GM18505 (cell line): ENCODE data around the gene ZSWIM8.

ENCODE experiments used
- ATAC-seq: cut with Tn5 transposase; IDR thresholded peaks from one replicate; pipeline ENCODE4 v1.9.1; 2021; ENCODE audit not compliant: unreplicated experiment
- POLR2A ChIP-seq: IDR thresholded peaks from 4 replicates; pipeline ENCODE4 v1.6.1; 2011; ENCODE audit warnings: borderline replicate concordance; ENCODE audit not compliant: insufficient read depth, insufficient read length; ENCODE audit errors: extremely low read depth

Gene ZSWIM8

GRCh38 chr10:73808021-73808815 lies 22.8 kb downstream of the ZSWIM8 start:
- no peak for TF ChIP-seq POLR2A
- no peak for ATAC-seq

GRCh38 chr10:73809061-73809818 lies 23.8 kb downstream of the ZSWIM8 start:
- TF ChIP-seq POLR2A = no peak
- no peak for ATAC-seq

GRCh38 chr10:73810358-73810734 lies 24.9 kb downstream of the ZSWIM8 start:
- ATAC-seq = no peak

DNA sequence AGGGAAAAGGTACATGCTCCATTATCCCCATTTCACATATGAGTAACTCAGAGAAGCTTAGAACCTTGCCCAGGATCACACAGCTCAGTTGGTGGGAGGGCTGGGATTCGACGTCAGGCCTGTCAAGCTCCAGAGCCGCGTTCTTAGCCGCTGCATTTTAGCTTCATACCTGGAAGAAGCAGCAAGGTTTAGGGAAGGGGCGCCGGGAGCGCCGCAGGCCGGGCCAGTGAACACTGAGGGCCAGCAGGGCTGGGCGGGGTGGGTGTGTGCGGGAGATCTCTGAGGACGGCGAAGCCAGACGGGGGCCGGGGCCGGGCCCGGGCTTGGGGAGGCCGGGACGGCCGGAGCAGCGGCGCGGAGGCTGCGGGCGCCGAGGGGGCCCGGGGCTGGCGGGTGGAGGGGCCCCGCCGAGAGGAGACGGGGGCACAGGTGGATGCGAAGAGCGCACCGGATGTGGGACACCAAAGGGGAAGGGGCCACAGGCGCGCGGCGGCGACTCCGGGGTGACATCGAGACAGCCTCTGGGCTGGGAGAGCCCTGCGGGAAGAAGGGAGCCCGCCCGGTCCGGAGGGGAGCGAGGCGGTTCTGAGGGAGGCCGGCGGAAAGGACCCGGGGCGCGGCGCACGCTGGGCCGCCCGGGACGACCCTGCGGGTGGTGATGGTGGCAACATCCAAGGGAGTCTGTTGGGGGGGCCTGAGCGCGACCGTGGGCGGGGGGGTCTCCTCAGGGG lies 25.5 kb downstream of the ZSWIM8 start:
- no peak for TF ChIP-seq POLR2A
- peak; percentile 24 for ATAC-seq

More at GRCh38 chr10:73810358-73810734, 24.9 kb downstream of the ZSWIM8 start:
- no peak for TF ChIP-seq POLR2A

- ATAC-seq = no peak
- no peak for TF ChIP-seq POLR2A
These were observed 27.3 kb downstream of the ZSWIM8 start for GRCh38 chr10:73812657-73813056.

GRCh38 chr10:73813333-73813732 lies 27.9 kb downstream of the ZSWIM8 start:
- no peak for ATAC-seq
- no peak for TF ChIP-seq POLR2A

DNA sequence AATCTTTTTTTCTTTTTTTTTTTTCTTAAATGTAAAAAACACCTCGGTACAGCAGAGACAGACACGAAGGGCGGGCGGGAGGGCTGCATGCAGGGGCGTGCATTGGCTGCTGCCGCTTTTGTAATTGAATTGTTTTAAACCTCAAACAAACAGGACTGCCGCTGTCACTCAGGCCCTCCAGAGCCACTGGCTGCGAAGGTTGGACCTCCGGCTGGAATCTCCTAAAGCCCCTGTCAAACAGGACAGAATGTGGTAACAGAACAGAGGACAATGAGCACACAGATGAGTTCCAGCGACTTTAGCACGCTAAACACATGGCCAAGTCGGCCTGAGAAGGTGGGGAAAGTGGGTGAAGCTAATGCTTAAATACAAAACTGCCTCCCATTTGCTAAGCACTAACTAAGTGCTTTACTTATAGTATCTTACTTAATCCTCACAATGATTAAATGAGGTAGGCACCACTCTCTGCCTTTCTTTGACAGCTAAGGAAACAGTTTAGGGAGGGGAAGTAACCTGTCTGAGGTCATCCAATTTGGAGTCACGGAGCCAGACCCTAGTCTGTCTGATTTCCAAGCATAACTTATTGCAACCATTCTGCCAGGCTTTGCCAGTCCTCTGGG lies 29.0 kb downstream of the ZSWIM8 start:
- ATAC-seq = no peak

GRCh38 chr10:73814896-73815718 lies 29.7 kb downstream of the ZSWIM8 start:
- no peak for TF ChIP-seq POLR2A
- no peak for ATAC-seq

More for the DNA sequence above, 29.0 kb downstream of the ZSWIM8 start:
- TF ChIP-seq POLR2A = no peak

GRCh38 chr10:73815719-73816030 lies 30.3 kb downstream of the ZSWIM8 start:
- TF ChIP-seq POLR2A = no peak
- ATAC-seq = no peak

DNA sequence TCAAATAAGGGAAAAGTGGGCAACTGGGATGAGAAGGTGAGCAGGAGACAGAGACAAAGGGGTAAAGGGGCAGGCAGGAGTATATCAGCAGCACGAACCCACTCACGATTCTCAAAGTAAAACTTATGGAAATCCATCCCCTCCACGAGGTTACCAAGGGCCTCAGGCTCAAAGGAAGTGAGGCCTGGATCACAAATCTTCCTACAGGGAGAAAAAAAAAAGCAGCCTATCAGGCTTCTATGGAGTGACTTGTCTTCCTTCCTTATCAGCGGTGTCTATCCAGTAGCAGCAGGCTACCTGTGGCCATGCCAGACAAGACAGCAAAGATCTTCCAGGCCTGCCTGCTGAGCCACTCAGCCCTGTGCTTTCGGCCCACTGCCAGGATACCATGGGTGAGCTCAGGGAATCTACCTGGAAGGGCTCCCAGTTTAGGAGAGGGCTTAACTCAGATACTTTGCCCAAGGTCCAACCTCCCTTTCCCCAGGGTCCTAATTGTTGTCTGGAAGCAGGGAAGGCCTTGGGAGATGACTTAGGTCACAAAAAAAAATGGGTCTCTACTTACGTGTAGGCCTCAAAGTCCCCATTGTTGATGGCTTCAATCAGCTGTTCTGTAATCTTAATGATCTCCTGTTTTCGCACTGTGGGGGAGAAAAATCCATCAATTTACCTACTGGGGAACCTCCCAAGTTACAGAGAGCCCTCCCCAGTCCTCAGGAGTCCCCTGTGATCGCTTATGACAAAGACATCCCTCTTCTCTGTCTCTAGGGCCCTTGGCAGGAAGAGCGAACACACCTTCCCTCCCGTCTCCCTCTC lies 31.7 kb downstream of the ZSWIM8 start:
- TF ChIP-seq POLR2A = no peak
- no peak for ATAC-seq

DNA sequence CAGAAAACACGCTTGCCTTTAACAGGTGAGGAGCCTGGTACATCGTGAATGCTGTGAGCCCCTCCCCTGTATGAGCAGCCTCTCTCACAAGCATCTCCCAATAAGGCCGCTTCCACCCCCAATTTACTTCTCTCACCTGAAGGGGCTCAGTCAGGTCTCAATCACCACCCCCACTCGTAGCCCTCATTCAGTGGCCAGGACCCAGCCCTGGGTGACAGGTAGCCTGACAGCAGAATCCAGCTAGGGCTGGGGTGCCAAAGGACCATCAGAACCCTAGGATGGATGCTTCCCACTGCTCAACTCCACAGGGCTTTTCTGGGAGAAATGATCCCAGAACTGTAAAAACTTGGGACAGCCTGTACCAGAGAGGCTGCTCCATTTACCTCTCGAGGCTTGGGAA lies 32.4 kb downstream of the ZSWIM8 start:
- ATAC-seq = no peak

GRCh38 chr10:73818402-73818801 lies 33.0 kb downstream of the ZSWIM8 start:
- no peak for ATAC-seq
- no peak for TF ChIP-seq POLR2A

More for the DNA sequence above, 32.4 kb downstream of the ZSWIM8 start:
- no peak for TF ChIP-seq POLR2A
